DND-41 (cell line): ENCODE data around the gene VPS37C.
A peak's percentile ranks its signal among the peaks of the same experiment; 100 is the strongest.

Source experiments
- ATAC-seq: fragments of 200-7000 bp; cut with Tn5 transposase; 3 replicates; pipeline ENCODE4 v1.9.1; 2021; ENCODE audit warnings: low read depth; ENCODE audit not compliant: insufficient read depth
- DNase-seq: peaks from one replicate; pipeline ENCODE4 v3.0.0-alpha.2; 2020
- H2AFZ ChIP-seq: 2 replicates; pipeline ENCODE4 v1.6.0; 2012; ENCODE audit warnings: low read depth, low read length
- H3K27ac ChIP-seq: 2 replicates; pipeline ENCODE4 v1.5.1; 2012; ENCODE audit warnings: low read length, inconsistent platforms
- H3K27me3 ChIP-seq: fragments of 200-600 bp; sonication (generic); 2 replicates; pipeline ENCODE4 v1.6.0; 2012; ENCODE audit warnings: low read length, mild to moderate bottlenecking, inconsistent platforms; ENCODE audit not compliant: insufficient read depth, poor library complexity
- H3K36me3 ChIP-seq: 2 replicates; pipeline ENCODE4 v1.5.1; 2012; ENCODE audit warnings: low read length, inconsistent platforms; ENCODE audit not compliant: insufficient read depth
- H3K4me1 ChIP-seq: 2 replicates; pipeline ENCODE4 v1.5.1; 2012; ENCODE audit warnings: mild to moderate bottlenecking, low read length; ENCODE audit not compliant: insufficient read depth
- H3K4me2 ChIP-seq: 2 replicates; pipeline ENCODE4 v1.6.0; 2012; ENCODE audit warnings: mild to moderate bottlenecking, moderate library complexity, low read length, inconsistent platforms; ENCODE audit not compliant: insufficient read depth
- H3K4me3 ChIP-seq, 2 experiments: fragments of 200-600 bp in 1 of 2; shearing (Covaris generic) in 1 of 2; 2 replicates each; pipeline ENCODE4 v1.5.1; 2012 to 2016; ENCODE audit warnings: inconsistent platforms in 2 of 2, low read length in 2 of 2, mild to moderate bottlenecking in 2 of 2, low read depth in 1 of 2, moderate library complexity in 1 of 2
- H3K79me2 ChIP-seq: 2 replicates; pipeline ENCODE4 v1.6.0; 2012; ENCODE audit warnings: low read length, inconsistent platforms; ENCODE audit not compliant: insufficient read depth
- H3K9ac ChIP-seq: 2 replicates; pipeline ENCODE4 v1.6.0; 2012; ENCODE audit warnings: low read depth, mild to moderate bottlenecking, inconsistent platforms, low read length, moderate library complexity
- H3K9me3 ChIP-seq: 2 replicates; pipeline ENCODE4 v1.5.1; 2012; ENCODE audit warnings: low read length, moderate library complexity, mild to moderate bottlenecking, inconsistent platforms; ENCODE audit not compliant: insufficient read depth, severe bottlenecking
- H4K20me1 ChIP-seq: 2 replicates; pipeline ENCODE4 v1.6.0; 2012; ENCODE audit warnings: low read length; ENCODE audit not compliant: insufficient read depth
- CTCF ChIP-seq: IDR thresholded peaks from 2 replicates; pipeline ENCODE4 v1.5.1; 2012; ENCODE audit warnings: borderline replicate concordance, low read length, moderate library complexity, mild to moderate bottlenecking; ENCODE audit not compliant: poor library complexity, severe bottlenecking; ENCODE audit errors: extremely low read depth
- EZH2 ChIP-seq: IDR thresholded peaks from 3 replicates; pipeline ENCODE4 v1.6.1; 2012; ENCODE audit warnings: borderline replicate concordance, low read depth, mild to moderate bottlenecking, moderate library complexity, low read length, inconsistent platforms; ENCODE audit not compliant: severe bottlenecking

Gene VPS37C

GRCh38 chr11:61138935-61139334, 22.3 kb downstream of the VPS37C start:
- H3K9me3 ChIP-seq: no peaks in the 10 kb centered on the region
- H4K20me1 ChIP-seq: peaks cover 9% of the 10 kb centered on the region; the same call in 1 of the 2 replicates
- no peaks in the 10 kb centered on the region for H3K4me1 ChIP-seq
- no peak overlapping the region for H3K9ac ChIP-seq
- no peak overlapping the region for H3K27ac ChIP-seq
- H3K36me3 ChIP-seq: no peaks in the 10 kb centered on the region
- peak; percentile 18 for DNase-seq
- no peaks in the 10 kb centered on the region for H3K27me3 ChIP-seq
- H3K4me3 ChIP-seq: no peak overlapping the region
- TF ChIP-seq CTCF (no peak), EZH2 (no peak)
- no peak overlapping the region for H2AFZ ChIP-seq
- ATAC-seq: peak; percentile 58; the same call in 1 of the 3 replicates
- H3K79me2 ChIP-seq: no peaks in the 10 kb centered on the region
- H3K4me2 ChIP-seq: no peak overlapping the region

DNA sequence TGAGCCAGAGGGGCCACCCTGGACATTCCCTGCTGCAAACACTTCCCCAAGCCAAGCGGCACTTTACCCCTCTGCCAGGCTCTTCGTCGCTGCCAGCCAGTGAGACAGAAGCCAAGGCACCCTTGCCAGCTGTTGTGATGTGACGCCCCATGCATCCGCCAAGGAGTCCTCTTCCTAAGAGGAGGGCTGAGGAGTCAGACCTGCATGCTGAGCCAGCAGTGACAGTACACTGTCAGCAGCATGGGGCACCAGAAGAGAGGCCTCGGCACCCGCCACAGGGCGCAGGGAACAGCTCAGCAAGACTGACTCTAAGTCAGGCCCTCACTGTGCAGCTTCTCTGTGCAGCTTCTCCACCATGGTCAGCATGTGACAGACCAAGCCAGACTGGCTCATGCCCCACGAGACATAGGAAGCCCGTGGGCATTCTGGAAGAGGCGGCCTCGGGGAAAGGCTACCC, 26.4 kb downstream of the VPS37C start:
- Histone ChIP-seq H3K27ac (no peak overlapping the region), H3K4me3 (no peak overlapping the region), H3K4me2 (no peak overlapping the region), H3K27me3 (no peaks in the 10 kb centered on the region), H3K79me2 (no peaks in the 10 kb centered on the region), H2AFZ (no peak overlapping the region), H3K36me3 (no peaks in the 10 kb centered on the region), H4K20me1 (peaks cover 6% of the 10 kb centered on the region), H3K9ac (no peak overlapping the region), H3K9me3 (no peaks in the 10 kb centered on the region), H3K4me1 (peaks cover 6% of the 10 kb centered on the region)
- TF ChIP-seq CTCF (no peak), EZH2 (no peak)
- no peak for DNase-seq
- ATAC-seq: no peak

GRCh38 chr11:61133956-61134662, 27.1 kb downstream of the VPS37C start:
- peaks cover 11% of the 10 kb centered on the region for H3K4me1 ChIP-seq
- no peak overlapping the region for H3K9ac ChIP-seq
- TF ChIP-seq EZH2: no peak
- no peak for TF ChIP-seq CTCF

GRCh38 chr11:61133145-61133544, 28.1 kb downstream of the VPS37C start:
- Histone ChIP-seq H3K27me3 (no peaks in the 10 kb centered on the region), H3K27ac (no peak overlapping the region), H3K9me3 (no peaks in the 10 kb centered on the region), H3K4me2 (no peak overlapping the region), H4K20me1 (peaks cover 3% of the 10 kb centered on the region), H3K4me3 (no peak overlapping the region), H2AFZ (no peak overlapping the region), H3K9ac (no peak overlapping the region), H3K4me1 (peaks cover 11% of the 10 kb centered on the region), H3K36me3 (no peaks in the 10 kb centered on the region), H3K79me2 (no peaks in the 10 kb centered on the region)
- DNase-seq (no peak), ATAC-seq (no peak)
- TF ChIP-seq EZH2: no peak
- no peak for TF ChIP-seq CTCF

More at GRCh38 chr11:61133956-61134662, 27.1 kb downstream of the VPS37C start:
- Histone ChIP-seq H4K20me1 (peaks cover 6% of the 10 kb centered on the region), H3K27me3 (no peaks in the 10 kb centered on the region), H3K27ac (no peak overlapping the region), H3K4me3 (no peak overlapping the region), H3K36me3 (no peaks in the 10 kb centered on the region), H2AFZ (no peak overlapping the region), H3K9me3 (no peaks in the 10 kb centered on the region), H3K79me2 (no peaks in the 10 kb centered on the region), H3K4me2 (no peak overlapping the region)
- ATAC-seq (no peak), DNase-seq (no peak)
